ENCODE data around the gene FIZ1.

Gene FIZ1

GRCh38 chr19:55592391-55593090 lies 6.8 kb downstream of the FIZ1 start:
- TF ChIP-seq TOX (CRISPR knock-in tag; IDR thresholded peaks at IDR 0.05; ENCODE audit: borderline replicate concordance) (no peak), OSR1 (CRISPR knock-in tag; IDR thresholded peaks at IDR 0.05) (no peak), ZNF70 (CRISPR knock-in tag; IDR thresholded peaks at IDR 0.05) (no peak), ZNF8 (CRISPR knock-in tag; IDR thresholded peaks at IDR 0.05) (no peak), CSRNP3 (CRISPR knock-in tag; IDR thresholded peaks at IDR 0.05) (no peak), PPARA (CRISPR knock-in tag; IDR thresholded peaks at IDR 0.05; ENCODE audit: borderline replicate concordance) (no peak), CSDC2 (CRISPR knock-in tag; IDR thresholded peaks at IDR 0.05) (no peak), ISL1 (CRISPR knock-in tag; IDR thresholded peaks at IDR 0.05) (no peak)
- ATAC-seq: no peak

- no peak for ATAC-seq
These were observed 7.8 kb downstream of the FIZ1 start for GRCh38 chr19:55591555-55591954.

More at GRCh38 chr19:55591555-55591954, 7.8 kb downstream of the FIZ1 start:
- TF ChIP-seq ARNTL (CRISPR knock-in tag; IDR thresholded peaks at IDR 0.05; ENCODE audit: borderline replicate concordance, low read depth) (no peak), ZNF8 (CRISPR knock-in tag; IDR thresholded peaks at IDR 0.05) (no peak), TOX (CRISPR knock-in tag; IDR thresholded peaks at IDR 0.05; ENCODE audit: borderline replicate concordance) (no peak), BACH2 (CRISPR knock-in tag; IDR thresholded peaks at IDR 0.05; ENCODE audit: borderline replicate concordance) (no peak), CSRNP3 (CRISPR knock-in tag; IDR thresholded peaks at IDR 0.05) (no peak), TCF4 (CRISPR knock-in tag; IDR thresholded peaks at IDR 0.05; ENCODE audit: borderline replicate concordance) (no peak), GLIS3 (CRISPR knock-in tag; IDR thresholded peaks at IDR 0.05) (no peak), CSDC2 (CRISPR knock-in tag; IDR thresholded peaks at IDR 0.05) (no peak), PATZ1 (CRISPR knock-in tag; IDR thresholded peaks at IDR 0.05; ENCODE audit: borderline replicate concordance) (no peak), ZNF565 (CRISPR knock-in tag; conservative IDR thresholded peaks at IDR 0.05; ENCODE audit: low read depth) (no peak), OSR1 (CRISPR knock-in tag; IDR thresholded peaks at IDR 0.05) (no peak), ZNF70 (CRISPR knock-in tag; IDR thresholded peaks at IDR 0.05) (no peak), PPARA (CRISPR knock-in tag; IDR thresholded peaks at IDR 0.05; ENCODE audit: borderline replicate concordance) (no peak), SNAI2 (CRISPR knock-in tag; IDR thresholded peaks at IDR 0.05) (no peak), TSHZ2 (CRISPR knock-in tag; IDR thresholded peaks at IDR 0.05) (no peak), ZFP30 (CRISPR knock-in tag; IDR thresholded peaks at IDR 0.05) (no peak), RARB (CRISPR knock-in tag; IDR thresholded peaks at IDR 0.05) (no peak)

Data from SK-N-SH treated with all-trans-retinoic acid at 6 μM for 48 hours (cell line).